Lower leg skin (tissue), 4 donors: ENCODE results near the gene KPNA6. TPM values are rescaled to one million over a fixed set of nuclear protein-coding genes. Genes with fewer than 3 reads are reported as not detected.

Experiments used
- DNase-seq, 2 donors: peaks; one replicate each; pipeline ENCODE4 v3.0.0-alpha.2; 2019; ENCODE audit warnings: low spot score in 2 of 2
- H3K4me3 ChIP-seq: fragments of 200-600 bp; sonication (generic); 2 replicates; pipeline ENCODE4 v1.5.1; 2017; ENCODE audit warnings: mild to moderate bottlenecking, low read depth; ENCODE audit not compliant: poor library complexity, severe bottlenecking
- POLR2A ChIP-seq, 2 donors: fragments of 450-650 bp; IDR thresholded peaks; one replicate each; pipeline ENCODE4 v1.6.1; 2016 to 2017; ENCODE audit warnings: antibody characterized with exemption in 2 of 2, mild to moderate bottlenecking in 1 of 2, moderate library complexity in 1 of 2
- WGBS, 2 donors: methylation state at CpG; one replicate each; pipeline ENCODE4 v1.1.5; 2018; 5-methylcytosine and 5-hydroxymethylcytosine counted together
- intact Hi-C: fragments of 100-400 bp; cut with DNase I; formaldehyde crosslinking; loops from one replicate; pipeline ENCODE4 v1.15.0; 2023; ENCODE audit warnings: low total_unique reads
- total RNA-seq, 4 donors: library from RNA; depleted of rRNA; stranded (reverse); fragments of >200 nt; gene quantifications; one replicate each; pipeline ENCODE4 v1.1.0, GENCODE V29; 2016
- TF ChIP-seq, protein P1 (sequence below), 3 donors: fragments of 450-650 bp; IDR thresholded peaks; one replicate each; pipeline ENCODE4 v1.5.1; 2016; ENCODE audit warnings: antibody characterized with exemption in 3 of 3, mild to moderate bottlenecking in 3 of 3, moderate library complexity in 2 of 3

The KPNA6 gene
- total RNA-seq, 4 donors from 2014 or later, result 44.2 to 48.5 (median 44.3) TPM

- intact Hi-C loops, result no loop called here
- TF ChIP-seq, protein P1, sequence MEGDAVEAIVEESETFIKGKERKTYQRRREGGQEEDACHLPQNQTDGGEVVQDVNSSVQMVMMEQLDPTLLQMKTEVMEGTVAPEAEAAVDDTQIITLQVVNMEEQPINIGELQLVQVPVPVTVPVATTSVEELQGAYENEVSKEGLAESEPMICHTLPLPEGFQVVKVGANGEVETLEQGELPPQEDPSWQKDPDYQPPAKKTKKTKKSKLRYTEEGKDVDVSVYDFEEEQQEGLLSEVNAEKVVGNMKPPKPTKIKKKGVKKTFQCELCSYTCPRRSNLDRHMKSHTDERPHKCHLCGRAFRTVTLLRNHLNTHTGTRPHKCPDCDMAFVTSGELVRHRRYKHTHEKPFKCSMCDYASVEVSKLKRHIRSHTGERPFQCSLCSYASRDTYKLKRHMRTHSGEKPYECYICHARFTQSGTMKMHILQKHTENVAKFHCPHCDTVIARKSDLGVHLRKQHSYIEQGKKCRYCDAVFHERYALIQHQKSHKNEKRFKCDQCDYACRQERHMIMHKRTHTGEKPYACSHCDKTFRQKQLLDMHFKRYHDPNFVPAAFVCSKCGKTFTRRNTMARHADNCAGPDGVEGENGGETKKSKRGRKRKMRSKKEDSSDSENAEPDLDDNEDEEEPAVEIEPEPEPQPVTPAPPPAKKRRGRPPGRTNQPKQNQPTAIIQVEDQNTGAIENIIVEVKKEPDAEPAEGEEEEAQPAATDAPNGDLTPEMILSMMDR (IDR thresholded peaks at IDR 0.05), result no peak
- no peak for TF ChIP-seq POLR2A (IDR thresholded peaks at IDR 0.05)
- no peak overlapping the region for H3K4me3 ChIP-seq
- WGBS, 2 donors, result 27 to 38% methylated on average over 6 of the region's 6 CpGs
- no peak for DNase-seq
These were observed 91.8 kb downstream of the KPNA6 start for GRCh38 chr1:32199717-32200072.

- TF ChIP-seq POLR2A (IDR thresholded peaks at IDR 0.05), result no peak
- TF ChIP-seq, protein P1 (IDR thresholded peaks at IDR 0.05), result no peak
- peak within 1 kb of the TSS; percentile 49 for H3K4me3 ChIP-seq
- intact Hi-C loops, result no loop called here
- DNase-seq, result peak in 1 of 2 donors; percentile 93
- 1% methylated on average over 34 of the region's 34 CpGs for WGBS, 2 donors
These were observed 92.6 kb downstream of the KPNA6 start, which contains the start of gene CCDC28B for GRCh38 chr1:32200226-32201010. TSS of gene CCDC28B (plus strand) at chr1:32200595. CDS start at chr1:32201936, 1,341 bp downstream.

DNA sequence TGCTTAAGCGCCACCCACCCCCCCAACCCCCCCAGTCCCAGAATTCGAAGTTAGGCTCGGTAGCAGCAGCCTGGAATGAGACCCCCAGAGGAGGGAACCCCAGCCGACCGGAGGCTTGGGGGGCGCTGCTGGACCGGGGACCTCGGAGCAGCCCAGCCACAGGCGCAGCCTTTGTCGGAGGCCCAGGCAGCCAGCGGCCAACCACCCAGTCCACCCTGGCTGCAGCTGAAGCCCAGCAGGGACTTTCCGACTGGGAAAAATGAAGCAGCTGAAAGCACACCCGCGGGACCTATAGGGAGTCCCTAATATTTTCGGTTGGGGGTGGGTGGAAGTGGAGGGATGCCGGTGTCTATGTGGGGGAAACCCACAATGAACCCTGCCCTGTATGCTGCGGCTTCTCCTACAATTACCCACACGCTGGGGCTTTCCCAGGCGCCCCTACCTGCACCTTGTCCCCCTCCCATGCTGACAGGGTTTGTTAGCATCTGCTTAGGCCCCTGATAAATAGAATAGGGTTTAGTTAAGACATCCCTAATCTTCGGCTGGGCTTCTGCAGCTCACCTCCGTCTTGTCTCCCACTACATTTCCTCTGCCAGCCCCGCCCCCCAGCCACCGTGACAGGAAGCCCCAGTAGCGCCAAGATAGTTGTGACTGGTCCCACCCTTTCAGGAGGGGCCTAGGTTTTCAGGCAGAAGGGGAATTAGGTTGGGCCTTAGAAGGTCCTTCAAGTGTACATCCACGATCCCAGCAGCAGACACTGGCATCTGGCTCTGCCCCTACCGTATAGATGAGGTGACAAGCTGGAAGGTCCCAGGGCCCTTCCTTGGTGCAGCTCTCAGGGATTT is 93.4 kb downstream of the KPNA6 start:
- 5% methylated on average over 22 to 24 of the region's 26 CpGs for WGBS, 2 donors
- DNase-seq, result peak; percentile 69 to 93
- intact Hi-C loops, result no loop called here
- peak overlapping the region; percentile 49 for H3K4me3 ChIP-seq
- TF ChIP-seq, protein P1 (IDR thresholded peaks at IDR 0.05), result no peak
- no peak for TF ChIP-seq POLR2A (IDR thresholded peaks at IDR 0.05)

DNA sequence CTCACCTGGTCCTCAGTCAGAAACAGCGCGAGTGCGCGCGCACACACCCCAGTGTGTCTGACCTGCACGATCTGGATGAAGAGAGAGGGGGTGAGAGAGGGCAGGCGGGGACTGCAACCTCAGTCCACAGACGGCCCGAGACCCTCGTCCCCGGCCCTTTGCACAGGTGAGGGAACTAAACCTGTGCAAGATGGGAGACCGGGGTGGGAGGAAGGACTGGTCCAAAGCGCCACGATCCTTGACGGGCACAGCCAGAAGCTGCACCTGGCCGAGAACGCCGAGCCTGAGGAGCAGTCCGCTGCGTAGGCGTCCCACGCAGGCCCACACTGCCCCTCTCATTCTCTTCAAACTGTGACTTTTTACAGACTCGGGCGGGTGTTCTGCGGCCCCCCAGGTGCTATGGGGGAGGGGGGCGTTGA is 97.1 kb downstream of the KPNA6 start:
- TF ChIP-seq, protein P1 (IDR thresholded peaks at IDR 0.05), result no peak
- no peak for TF ChIP-seq POLR2A (IDR thresholded peaks at IDR 0.05)
- no peak for DNase-seq
- intact Hi-C loops, result no loop called here
- 24 to 29% methylated on average over 26 of the region's 26 CpGs for WGBS, 2 donors
- H3K4me3 ChIP-seq, result peak overlapping the region; percentile 45

- DNase-seq, result peak; percentile 80 to 97
- 1 to 2% methylated on average over 48 to 77 of the region's 77 CpGs for WGBS, 2 donors
- intact Hi-C loops, result no loop called here
- H3K4me3 ChIP-seq, result peak within 1 kb of the TSS; percentile 45
- no peak for TF ChIP-seq POLR2A (IDR thresholded peaks at IDR 0.05)
- TF ChIP-seq, protein P1 (IDR thresholded peaks at IDR 0.05), result no peak
These were observed 97.8 kb downstream of the KPNA6 start, which contains the start of gene IQCC for GRCh38 chr1:32205401-32206370. TSS of gene IQCC (plus strand) at chr1:32205671. CDS start at chr1:32205682, 11 bp downstream.
